C4-2B (cell line): Measurements from ENCODE around the gene ACE.
"Not testable (repeated sequence)": the region's sequence is repeated elsewhere in the genome, so short reads cannot be mapped to it uniquely, and the experiment has no call there.

Experiments used
- H3K27ac ChIP-seq: fragments of 450-650 bp; 2 replicates; pipeline ENCODE4 v1.5.1; 2017
- ZFX ChIP-seq: fragments of 450-650 bp; IDR thresholded peaks from 2 replicates; pipeline ENCODE4 v1.6.1; 2017
- TF ChIP-seq, protein P1 (sequence below): fragments of 450-650 bp; conservative IDR thresholded peaks from 2 replicates; pipeline ENCODE4 v1.5.1; 2017; ENCODE audit warnings: mild to moderate bottlenecking

The ACE gene

DNA sequence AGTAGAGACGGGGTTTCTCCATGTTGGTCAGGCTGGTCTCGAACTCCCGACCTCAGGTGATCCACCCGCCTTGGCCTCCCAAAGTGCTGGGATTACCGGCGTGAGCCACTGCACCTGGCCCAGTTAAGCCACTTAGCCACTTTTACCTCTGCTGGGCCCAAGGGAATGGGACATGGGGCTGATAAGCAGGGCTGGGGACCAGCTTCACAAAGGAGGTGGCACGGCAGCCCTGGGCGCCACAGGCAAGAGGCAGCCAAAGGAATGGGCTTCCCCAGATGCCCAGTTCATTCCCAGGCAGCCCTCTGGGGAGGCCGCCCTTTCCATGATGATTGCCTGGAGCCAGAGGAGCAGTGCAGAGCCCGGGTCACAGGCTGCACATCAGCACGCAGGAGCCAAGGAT is 25.7 kb upstream of the ACE start:
- H3K27ac ChIP-seq, result no peak overlapping the region
- TF ChIP-seq, protein P1, sequence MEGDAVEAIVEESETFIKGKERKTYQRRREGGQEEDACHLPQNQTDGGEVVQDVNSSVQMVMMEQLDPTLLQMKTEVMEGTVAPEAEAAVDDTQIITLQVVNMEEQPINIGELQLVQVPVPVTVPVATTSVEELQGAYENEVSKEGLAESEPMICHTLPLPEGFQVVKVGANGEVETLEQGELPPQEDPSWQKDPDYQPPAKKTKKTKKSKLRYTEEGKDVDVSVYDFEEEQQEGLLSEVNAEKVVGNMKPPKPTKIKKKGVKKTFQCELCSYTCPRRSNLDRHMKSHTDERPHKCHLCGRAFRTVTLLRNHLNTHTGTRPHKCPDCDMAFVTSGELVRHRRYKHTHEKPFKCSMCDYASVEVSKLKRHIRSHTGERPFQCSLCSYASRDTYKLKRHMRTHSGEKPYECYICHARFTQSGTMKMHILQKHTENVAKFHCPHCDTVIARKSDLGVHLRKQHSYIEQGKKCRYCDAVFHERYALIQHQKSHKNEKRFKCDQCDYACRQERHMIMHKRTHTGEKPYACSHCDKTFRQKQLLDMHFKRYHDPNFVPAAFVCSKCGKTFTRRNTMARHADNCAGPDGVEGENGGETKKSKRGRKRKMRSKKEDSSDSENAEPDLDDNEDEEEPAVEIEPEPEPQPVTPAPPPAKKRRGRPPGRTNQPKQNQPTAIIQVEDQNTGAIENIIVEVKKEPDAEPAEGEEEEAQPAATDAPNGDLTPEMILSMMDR, result no peak
- no peak for TF ChIP-seq ZFX

DNA sequence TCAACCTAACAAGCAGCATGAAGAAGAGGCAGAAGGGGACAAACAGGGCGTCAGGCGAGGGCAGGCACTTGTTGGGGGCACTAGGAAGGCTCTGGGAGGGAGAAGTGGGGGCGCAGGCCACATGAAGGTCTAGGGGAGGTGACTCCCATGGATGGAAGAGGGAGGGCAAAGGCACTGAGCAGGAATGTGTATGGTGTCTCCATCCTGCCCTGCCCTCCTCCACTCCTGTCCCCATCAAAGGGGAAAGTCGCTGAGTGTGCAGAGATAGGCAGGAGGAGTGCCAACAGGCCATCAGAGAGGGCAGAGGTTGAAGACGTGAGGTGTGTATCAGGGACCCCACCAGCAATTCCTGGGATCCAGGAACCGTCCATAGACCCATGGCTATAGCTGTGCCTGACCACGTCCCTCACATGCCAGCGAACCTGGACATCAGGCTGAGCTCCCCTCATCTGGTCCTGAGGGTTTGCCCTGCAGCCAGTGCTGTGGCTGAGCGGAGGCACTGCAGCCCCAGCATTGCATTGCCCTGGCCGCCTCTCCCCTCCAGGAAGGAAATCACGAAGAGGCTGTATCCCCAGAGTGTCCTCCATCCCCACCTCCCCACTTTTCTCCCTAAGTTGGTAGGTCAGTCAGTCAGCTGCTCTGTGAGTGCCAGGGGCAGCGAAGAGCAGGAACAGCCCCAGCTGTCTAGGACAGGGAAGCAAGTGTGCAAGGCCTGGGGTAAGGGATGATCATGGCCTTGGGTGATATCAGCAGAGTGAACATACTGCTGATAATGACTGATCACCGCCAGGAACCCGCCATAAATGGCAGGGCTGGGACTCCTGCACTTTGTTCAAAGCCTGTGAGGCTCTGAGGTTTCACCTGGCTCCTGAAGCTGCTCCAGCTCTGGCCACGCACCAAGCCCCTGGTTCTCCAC is 24.6 kb upstream of the ACE start:
- no peak overlapping the region for H3K27ac ChIP-seq
- TF ChIP-seq, protein P1, result no peak
- no peak for TF ChIP-seq ZFX

DNA sequence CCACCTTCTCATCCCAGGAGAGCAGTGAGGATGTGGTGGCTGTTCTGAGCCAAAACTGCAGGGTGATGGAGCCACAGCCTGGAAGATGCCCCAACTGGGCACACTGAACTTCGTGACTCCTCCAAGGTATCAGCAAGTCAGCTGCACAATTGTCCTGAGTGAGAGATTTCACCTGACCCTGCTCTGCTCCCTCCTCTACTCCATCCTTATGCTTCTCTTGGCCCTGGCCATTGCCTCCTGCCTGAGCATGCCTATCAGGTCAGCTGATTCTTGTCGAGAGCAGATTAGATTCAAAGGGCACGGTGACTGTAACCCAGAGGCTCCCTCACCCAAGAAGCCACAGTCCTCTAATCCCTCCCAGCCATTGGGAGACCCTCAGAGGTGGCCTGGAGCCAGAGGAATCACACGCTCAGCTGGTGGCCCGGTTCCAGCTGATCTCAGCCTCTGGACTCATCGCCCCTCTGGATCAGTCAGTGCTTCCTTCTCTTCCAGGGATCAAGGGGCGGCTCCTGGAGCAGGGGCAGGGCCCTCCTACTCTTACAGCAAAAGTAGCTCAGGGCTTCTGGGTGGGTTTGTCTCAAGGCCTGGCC is 23.8 kb upstream of the ACE start:
- TF ChIP-seq, protein P1, result no peak
- no peak for TF ChIP-seq ZFX
- no peak overlapping the region for H3K27ac ChIP-seq

DNA sequence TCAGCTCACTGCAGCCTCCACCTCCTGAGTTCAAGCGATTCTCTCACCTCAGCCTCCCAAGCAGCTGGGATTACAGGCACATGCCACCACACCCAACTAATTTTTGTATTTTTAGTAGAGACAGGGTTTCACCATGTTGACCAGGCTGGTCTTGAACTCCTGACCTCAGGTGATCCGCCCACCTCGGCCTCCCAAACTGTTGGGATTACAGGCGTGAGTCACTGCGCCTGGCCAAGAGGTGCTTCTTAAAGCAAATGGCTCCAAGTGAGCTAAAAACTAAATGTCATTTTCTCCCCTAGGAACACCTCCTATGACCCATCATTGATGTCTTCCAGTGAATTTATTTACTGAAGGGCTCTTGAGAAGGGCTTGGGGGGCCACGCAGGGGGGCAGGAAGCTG is 22.5 kb upstream of the ACE start:
- H3K27ac ChIP-seq, result not testable (repeated sequence)

DNA sequence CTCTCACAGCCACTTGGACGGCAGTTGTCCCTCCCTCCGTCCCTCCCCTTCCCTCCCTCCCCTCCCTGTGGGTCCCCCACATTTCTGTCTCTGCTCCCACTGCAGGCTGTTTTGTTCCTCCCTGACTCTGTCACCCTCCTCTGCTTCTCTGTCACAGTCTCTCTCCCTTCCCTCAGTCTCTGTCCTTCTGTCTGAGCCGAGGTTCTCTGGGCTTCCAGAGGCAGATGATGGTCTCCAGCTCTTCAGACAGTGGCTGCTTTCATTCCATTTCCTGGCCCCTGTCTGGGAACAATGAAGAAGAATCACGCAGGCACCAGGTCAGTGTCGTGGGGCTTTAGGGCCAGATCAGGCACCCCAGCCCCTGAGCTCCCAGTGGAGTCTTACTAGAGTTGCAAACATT is 21.9 kb upstream of the ACE start:
- TF ChIP-seq, protein P1, result no peak
- TF ChIP-seq ZFX, result no peak
- no peak overlapping the region for H3K27ac ChIP-seq

DNA sequence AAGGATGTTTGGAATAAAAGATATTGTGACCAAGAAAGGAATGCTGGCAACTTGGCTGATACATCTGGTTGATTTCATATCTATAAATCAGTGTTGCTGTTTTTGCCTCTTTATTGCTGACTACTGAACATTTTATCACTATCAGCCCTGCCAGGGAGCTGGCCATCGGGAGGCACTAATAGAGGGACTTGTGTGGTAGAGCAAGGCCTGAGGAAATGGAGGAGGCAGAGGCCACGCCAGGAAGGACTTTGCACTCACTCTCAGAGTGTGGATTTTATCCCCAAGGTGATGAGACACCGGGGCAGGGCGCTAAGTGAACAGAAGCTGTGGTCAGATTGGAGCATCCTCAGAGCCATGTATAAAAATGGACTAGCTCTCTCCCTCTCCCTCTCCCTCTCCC is 21.4 kb upstream of the ACE start:
- H3K27ac ChIP-seq, result no peak overlapping the region
- TF ChIP-seq, protein P1, result no peak
- no peak for TF ChIP-seq ZFX

DNA sequence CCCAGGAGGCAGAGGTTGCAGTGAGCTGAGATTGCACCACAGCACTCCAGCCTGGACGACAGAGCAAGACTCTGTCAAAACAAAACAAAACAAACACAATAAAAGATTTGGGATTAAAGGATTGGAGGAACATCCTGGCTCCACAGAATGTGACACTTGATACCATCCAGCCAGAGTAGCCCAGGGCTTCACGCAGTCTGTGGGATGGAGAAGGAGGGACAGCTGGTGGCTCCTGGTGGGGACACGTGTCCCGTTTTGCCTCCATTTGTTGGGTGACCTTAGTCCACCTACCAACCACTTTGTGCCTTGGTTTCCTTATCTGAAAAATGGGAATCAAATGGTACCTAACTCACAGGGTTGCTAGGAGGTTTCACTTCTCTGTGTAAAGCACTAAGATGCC is 18.4 kb upstream of the ACE start:
- no peak for TF ChIP-seq ZFX
- TF ChIP-seq, protein P1, result no peak
- peak overlapping the region; percentile 54 for H3K27ac ChIP-seq
